Spinal cord (tissue), 10 donors: ENCODE measurements around the gene ZER1. TPM values are rescaled to one million over a fixed set of nuclear protein-coding genes. Genes with fewer than 3 reads are reported as not detected.
A peak's percentile ranks its signal among the peaks of the same experiment; 100 is the strongest.

Source experiments
- DNase-seq, 6 donors: peaks; one replicate each; pipeline versions ENCODE4 v3.0.0 to v3.0.0-alpha.2; 2013 to 2015; ENCODE audit warnings: low spot score in 6 of 6, low read depth in 4 of 6
- H3K27ac ChIP-seq: one replicate; pipeline ENCODE4 v1.5.1; 2013; ENCODE audit warnings: low read depth, low read length, control low read depth
- H3K27me3 ChIP-seq: one replicate; pipeline ENCODE4 v1.6.1; 2013; ENCODE audit warnings: low read length; ENCODE audit not compliant: control insufficient read depth, insufficient read depth
- H3K36me3 ChIP-seq: one replicate; pipeline ENCODE4 v1.6.1; 2013; ENCODE audit warnings: low read length; ENCODE audit not compliant: control insufficient read depth, insufficient read depth
- H3K4me1 ChIP-seq: one replicate; pipeline ENCODE4 v1.6.1; 2013; ENCODE audit warnings: low read length; ENCODE audit not compliant: control insufficient read depth, insufficient read depth
- H3K4me3 ChIP-seq: one replicate; pipeline ENCODE4 v1.5.1; 2013; ENCODE audit warnings: low read depth, low read length, control low read depth
- H3K9me3 ChIP-seq: one replicate; pipeline ENCODE4 v1.6.1; 2013; ENCODE audit warnings: low read length; ENCODE audit not compliant: control insufficient read depth, insufficient read depth
- WGBS: methylation state at CpG from one replicate; pipeline ENCODE4 v1.1.5; 2013; ENCODE audit warnings: missing lambda C conversion rate; ENCODE audit not compliant: insufficient coverage; 5-methylcytosine and 5-hydroxymethylcytosine counted together
- polyA plus RNA-seq, 2 donors: library from polyadenylated mRNA; unstranded; fragments of 120-200 nt; gene quantifications; one replicate each; pipeline ENCODE4 v1.2.1, GENCODE V29; 2013; ENCODE audit not compliant: insufficient read length in 2 of 2
- total RNA-seq, 2 donors: library from RNA; depleted of rRNA in 1 of 2; stranded (reverse); fragments of 120-200 nt in 1 of 2; fragments of >200 nt in 1 of 2; gene quantifications; one replicate each; pipeline versions ENCODE4 v1.2.3 to v1.2.4, GENCODE V29; 2013 to 2014
- donor health status: healthy.

The ZER1 gene
- total and polyA plus RNA-seq, 4 donors: 23.1 to 55.3 (median 42.8) TPM

DNA sequence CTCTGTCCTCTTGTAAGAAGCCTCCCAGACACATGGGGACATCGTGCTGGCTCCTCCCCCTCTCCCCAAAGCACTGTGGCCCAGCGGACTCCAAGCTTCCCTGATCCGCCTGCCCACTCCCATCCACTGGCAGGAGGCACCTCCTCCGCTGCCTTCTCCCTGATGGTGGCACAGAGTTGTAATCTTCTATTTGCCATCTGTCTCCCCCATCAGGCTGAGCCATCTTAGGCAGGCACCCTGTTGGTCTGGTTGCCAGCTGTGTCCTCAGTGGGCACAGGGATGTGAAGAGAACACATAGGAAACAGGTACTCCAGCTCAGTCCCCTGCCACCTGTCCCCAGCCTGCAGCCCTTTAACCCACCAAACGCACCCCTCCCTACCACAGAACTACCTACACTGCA is 42.4 kb downstream of the ZER1 start:
- H3K36me3 ChIP-seq: peaks cover 49% of the 10 kb centered on the region
- H3K4me3 ChIP-seq: no peak overlapping the region
- no peak overlapping the region for H3K27ac ChIP-seq
- no peaks in the 10 kb centered on the region for H3K27me3 ChIP-seq
- H3K4me1 ChIP-seq: peaks cover 26% of the 10 kb centered on the region
- no peaks in the 10 kb centered on the region for H3K9me3 ChIP-seq
- 72% methylated on average over 5 of the region's 5 CpGs for WGBS
- peak in 2 of 6 donors; percentile 22 to 50 for DNase-seq

DNA sequence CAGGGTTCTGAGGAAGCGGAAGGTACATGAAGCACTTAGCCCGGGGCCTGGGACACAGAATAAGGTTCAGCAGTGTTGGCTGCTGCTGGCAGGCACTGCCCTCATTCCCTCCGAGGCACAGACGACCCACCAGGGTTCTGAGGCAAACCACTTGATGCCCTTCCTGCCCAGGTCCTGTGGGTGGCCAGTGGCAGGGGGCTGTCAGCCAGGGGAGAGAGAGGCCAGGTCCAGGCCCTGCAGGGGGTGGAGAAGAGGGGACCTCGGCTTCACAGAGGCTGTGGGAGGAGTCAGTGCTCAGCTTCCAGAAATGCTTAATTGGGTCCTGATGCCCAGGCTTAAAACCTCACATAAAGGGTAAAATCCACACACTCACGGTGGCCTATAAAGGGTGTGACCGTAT is 43.4 kb downstream of the ZER1 start:
- Histone ChIP-seq H3K36me3 (peaks cover 48% of the 10 kb centered on the region), H3K27ac (no peak overlapping the region), H3K4me1 (peaks cover 31% of the 10 kb centered on the region), H3K27me3 (no peaks in the 10 kb centered on the region), H3K9me3 (no peaks in the 10 kb centered on the region), H3K4me3 (no peak overlapping the region)
- WGBS: 63% methylated on average over 7 of the region's 7 CpGs
- DNase-seq: no peak

DNA sequence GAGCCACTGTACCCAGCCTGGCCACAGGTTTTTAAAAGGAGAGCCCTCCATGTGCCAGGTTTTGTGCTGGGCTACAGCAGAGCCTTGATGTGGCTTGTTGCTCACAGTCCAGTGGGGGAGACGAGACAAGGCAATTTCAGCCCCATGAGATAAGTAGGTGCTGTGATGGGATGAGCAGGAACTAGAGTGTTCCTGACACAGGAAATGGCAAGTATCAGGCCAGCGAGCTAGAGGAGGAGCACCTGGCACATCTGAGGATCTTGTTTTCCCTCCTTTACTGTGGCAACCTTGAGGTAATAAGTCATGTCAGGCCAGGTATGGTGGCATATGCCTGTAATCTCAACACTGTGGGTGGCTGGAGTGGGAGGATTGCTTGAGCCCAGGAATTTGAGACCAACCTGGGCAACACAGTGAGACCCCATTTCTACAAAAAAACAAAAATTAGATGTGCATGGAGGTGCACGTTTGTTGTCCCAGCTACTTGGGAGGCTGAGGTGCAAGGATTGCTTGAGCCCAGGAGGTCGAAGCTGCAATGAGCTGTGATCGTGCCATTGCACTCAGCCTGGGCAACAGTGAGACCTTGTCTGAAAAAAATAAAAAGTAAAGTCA is 44.0 kb downstream of the ZER1 start:
- H3K4me3 ChIP-seq: no peak overlapping the region
- no peak for DNase-seq
- H3K27me3 ChIP-seq: no peaks in the 10 kb centered on the region
- peaks cover 44% of the 10 kb centered on the region for H3K36me3 ChIP-seq
- no peak overlapping the region for H3K27ac ChIP-seq
- H3K4me1 ChIP-seq: peaks cover 32% of the 10 kb centered on the region
- no peaks in the 10 kb centered on the region for H3K9me3 ChIP-seq
- whole genome bisulfite sequencing: 93% methylated on average over 5 of the region's 5 CpGs

DNA sequence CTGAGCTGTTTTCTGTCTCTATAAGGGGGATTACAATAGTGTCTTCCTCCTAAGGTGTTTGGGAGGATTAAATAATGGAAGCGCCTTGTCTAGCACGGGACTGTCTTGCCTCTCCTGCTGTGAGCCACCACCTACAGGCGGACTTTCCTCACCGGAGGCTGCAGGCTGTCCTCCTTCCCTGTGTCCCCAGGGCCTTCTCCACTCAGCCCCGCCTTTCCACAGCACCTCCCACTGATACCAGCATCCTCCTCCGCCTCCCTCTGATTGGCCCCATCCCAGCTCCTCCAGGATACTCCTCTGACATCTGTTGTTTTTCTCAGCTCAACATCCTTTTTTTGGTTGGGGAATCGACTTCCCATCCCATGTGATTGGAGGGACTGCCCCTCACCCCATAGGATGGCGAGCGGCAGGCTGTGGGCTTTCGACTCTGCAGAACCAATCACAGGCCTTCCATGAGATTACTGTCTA is 46.9 kb downstream of the ZER1 start:
- DNase-seq: peak in 2 of 6 donors; percentile 59 to 67
- Histone ChIP-seq H3K27me3 (no peaks in the 10 kb centered on the region), H3K9me3 (no peaks in the 10 kb centered on the region), H3K4me3 (peak overlapping the region; percentile 64), H3K4me1 (peaks cover 29% of the 10 kb centered on the region), H3K27ac (peak overlapping the region; percentile 47), H3K36me3 (peaks cover 38% of the 10 kb centered on the region)
- 21% methylated on average over 5 of the region's 10 CpGs for WGBS

DNA sequence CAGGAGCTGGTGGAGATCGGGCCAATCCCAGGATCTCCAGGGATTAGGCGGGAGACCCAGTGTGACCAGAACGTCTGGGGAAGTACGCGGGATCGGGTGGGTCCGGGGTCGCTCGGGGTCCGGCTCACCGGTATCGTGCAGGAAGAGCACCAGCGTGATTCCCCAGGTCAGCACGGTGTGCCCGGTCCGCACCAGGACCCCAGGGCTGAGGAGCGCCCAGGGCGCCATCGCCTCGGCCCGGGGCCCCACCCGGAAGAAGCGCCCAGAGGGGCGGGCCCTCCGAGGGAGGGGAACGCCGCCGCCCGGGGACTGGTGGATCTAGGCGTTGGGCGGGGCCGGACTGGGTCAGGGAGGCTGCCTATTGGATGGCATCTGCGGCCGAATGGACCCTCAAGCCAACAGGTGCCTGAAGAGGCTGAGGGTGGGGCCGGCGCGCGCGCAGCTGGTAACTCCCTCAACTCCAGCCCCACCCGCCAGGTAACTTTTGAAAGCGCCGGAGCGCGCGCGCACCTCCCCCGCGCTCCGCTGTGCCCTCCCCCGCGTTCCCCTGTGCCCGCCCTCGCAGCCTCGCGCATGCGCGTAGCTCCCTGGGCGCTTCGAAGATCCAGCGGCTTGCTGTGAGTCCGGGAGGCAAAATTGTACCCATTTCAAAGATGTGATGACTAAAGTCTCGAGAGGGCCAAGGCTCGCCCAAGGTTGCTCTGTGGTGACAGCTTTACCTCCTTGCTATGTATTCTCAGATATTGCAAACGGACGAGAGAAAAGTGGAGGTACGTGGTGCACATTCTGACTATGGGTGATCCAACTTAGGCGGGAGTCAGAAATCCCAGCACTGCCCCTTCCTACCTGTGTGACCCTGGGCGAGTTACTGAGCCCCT is 47.6 kb downstream of the ZER1 start, which contains the start of gene ZDHHC12:
Gene ZDHHC12 (minus strand): TSS at position 262 of the 878 bp plus-strand sequence. CDS start 34 bp downstream, at position 228.
- WGBS: under 1% methylated on average over 63 of the region's 68 CpGs
- Histone ChIP-seq H3K27ac (peak within 1 kb of the TSS; percentile 47), H3K36me3 (peaks cover 32% of the 10 kb centered on the region), H3K4me1 (peaks cover 22% of the 10 kb centered on the region), H3K27me3 (no peaks in the 10 kb centered on the region), H3K9me3 (no peaks in the 10 kb centered on the region), H3K4me3 (peak within 1 kb of the TSS; percentile 64)
- DNase-seq: peak; percentile 55 to 94 (median 64)

DNA sequence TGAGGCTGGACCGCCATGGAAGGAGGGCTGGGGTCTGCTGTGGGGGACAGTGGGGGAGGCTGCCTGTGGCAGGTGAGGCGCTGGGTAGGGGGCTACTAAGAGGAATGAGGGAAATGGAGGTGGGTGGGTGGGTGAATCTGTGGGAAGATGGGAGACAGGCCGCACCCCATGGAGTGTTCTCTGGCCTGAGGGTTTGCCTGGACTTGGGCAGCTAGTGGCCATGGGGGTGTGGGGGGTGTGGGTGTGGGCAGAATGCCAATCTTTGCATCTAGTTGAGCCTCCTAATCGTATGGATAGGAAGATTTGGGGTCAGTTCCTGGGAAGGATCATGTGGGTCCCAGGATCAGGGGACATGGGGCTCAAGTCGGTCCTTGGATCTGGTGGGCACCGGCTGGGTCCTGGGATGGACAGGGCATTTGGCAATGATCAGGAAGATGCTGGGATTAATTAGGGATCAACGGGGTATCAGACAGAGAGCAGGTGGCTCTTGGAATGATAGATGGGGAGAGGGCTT is 48.3 kb downstream of the ZER1 start:
- 41% methylated on average over 7 of the region's 7 CpGs for WGBS
- Histone ChIP-seq H3K27me3 (no peaks in the 10 kb centered on the region), H3K4me1 (peaks cover 20% of the 10 kb centered on the region), H3K4me3 (peak overlapping the region; percentile 64), H3K9me3 (no peaks in the 10 kb centered on the region), H3K36me3 (peaks cover 29% of the 10 kb centered on the region), H3K27ac (peak overlapping the region; percentile 47)
- no peak for DNase-seq

DNA sequence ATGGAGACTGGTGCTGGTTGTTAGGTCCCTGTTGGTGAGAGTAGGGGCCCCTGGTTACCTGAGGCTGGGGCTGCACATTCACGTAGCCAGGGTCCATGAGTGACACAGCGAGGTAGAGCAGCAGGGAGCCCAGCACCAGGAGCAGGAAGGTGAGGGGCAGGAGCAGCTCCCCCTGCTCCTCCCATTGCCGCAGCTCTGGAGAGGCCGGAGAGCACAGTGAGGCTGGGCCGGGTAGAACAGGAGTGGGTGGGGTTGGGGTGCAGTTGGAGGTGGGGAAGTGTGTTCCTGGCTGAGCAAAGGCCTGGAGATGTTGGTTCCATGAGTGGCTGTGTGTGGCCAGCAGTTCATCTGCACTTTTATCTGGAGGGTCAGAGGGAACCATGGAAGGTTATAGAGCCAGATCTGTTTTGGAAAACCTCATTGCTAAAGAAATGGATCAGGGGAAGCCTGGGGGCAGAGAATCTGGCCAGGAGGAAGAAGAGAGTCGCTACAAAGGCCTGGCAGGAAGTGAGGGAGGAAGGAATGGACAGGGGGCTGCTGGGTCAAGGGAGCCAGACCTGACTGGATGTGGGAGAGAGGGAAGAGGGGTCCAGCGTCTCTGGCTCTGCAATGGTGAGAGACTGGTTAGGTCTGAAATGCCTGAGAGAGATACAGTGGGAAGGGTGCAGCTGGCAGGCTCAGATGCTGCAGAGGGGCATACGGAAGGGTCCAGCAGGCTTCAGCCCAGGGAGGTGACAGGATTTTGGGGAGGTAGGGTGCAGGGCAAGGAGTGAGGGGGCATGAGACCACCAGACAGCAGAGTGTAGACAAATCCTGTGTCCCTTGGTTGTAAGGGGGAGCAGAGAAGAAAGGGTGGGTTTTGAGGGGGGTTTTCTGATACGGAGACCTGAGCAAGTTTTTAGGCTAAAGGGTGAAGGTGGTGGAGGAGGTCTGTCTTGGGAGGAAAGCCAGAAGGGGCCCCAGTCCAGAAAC is 49.1 kb downstream of the ZER1 start:
- Histone ChIP-seq H3K36me3 (peaks cover 23% of the 10 kb centered on the region), H3K4me3 (no peak overlapping the region), H3K27me3 (no peaks in the 10 kb centered on the region), H3K27ac (no peak overlapping the region), H3K9me3 (no peaks in the 10 kb centered on the region), H3K4me1 (peaks cover 20% of the 10 kb centered on the region)
- 67% methylated on average over 9 of the region's 9 CpGs for WGBS
- no peak for DNase-seq

DNA sequence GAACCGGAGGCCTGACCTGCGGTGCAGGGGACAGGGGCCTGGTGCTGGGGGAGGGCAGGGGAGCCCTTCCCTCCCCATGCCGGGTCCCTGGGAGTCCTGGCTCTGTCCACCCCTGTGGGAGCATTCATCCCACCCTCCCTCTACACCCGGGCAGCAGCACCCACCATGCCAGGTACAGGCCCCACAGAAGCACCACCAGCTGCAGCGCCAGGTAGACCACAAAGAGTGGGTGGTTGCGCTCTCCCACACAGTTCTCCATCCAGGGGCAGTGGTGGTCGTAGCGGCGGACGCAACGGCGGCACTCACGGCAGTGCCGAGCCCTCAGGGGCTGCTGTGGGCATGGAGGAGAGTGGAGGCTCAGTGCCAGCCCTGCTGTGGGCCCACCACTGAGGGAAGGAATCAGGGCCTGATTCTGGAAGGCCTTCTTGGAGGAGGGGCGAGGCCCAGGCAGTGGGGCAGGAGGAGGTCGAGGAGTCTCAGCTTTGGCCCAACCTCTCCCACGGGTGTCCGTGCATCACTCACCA is 50.2 kb downstream of the ZER1 start:
- Histone ChIP-seq H3K9me3 (no peaks in the 10 kb centered on the region), H3K36me3 (peaks cover 23% of the 10 kb centered on the region), H3K4me1 (peaks cover 20% of the 10 kb centered on the region), H3K27ac (no peak overlapping the region), H3K27me3 (no peaks in the 10 kb centered on the region), H3K4me3 (no peak overlapping the region)
- DNase-seq: no peak
- 94% methylated on average over 16 of the region's 18 CpGs for WGBS
